ENCODE results near the gene ZBTB20.

ZBTB20 gene

DNA sequence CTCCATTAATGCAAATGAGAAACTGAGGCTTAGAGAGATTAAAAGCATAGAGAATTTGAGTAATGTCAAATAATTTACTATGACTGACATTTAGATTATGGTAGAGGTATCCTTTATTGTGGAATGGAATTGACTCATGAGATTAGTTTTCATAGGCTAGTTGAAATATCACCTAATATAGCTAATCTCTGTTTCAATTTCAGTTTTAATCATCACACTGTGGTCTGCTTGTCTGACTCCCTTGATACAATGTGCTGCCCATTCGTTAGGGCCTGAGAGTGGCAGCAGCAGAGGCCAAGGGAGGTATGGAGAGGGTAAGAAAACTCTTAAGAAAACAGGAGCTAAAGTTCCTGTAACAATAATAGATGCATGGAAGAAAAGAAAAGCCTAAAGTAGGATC lies 13.2 kb upstream of the ZBTB20 start:
- TF ChIP-seq POLR2AphosphoS5 (IDR thresholded peaks at IDR 0.05; ENCODE audit: low read depth) (no peak), SPI1 (IDR thresholded peaks at IDR 0.05; ENCODE audit: borderline replicate concordance, low read depth) (no peak), GABPA (IDR thresholded peaks at IDR 0.05; ENCODE audit: low read depth) (no peak)
- TF ChIP-seq, protein P1, sequence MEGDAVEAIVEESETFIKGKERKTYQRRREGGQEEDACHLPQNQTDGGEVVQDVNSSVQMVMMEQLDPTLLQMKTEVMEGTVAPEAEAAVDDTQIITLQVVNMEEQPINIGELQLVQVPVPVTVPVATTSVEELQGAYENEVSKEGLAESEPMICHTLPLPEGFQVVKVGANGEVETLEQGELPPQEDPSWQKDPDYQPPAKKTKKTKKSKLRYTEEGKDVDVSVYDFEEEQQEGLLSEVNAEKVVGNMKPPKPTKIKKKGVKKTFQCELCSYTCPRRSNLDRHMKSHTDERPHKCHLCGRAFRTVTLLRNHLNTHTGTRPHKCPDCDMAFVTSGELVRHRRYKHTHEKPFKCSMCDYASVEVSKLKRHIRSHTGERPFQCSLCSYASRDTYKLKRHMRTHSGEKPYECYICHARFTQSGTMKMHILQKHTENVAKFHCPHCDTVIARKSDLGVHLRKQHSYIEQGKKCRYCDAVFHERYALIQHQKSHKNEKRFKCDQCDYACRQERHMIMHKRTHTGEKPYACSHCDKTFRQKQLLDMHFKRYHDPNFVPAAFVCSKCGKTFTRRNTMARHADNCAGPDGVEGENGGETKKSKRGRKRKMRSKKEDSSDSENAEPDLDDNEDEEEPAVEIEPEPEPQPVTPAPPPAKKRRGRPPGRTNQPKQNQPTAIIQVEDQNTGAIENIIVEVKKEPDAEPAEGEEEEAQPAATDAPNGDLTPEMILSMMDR (IDR thresholded peaks at IDR 0.05; ENCODE audit: insufficient read depth, low read length): no peak
- TF ChIP-seq, protein P2, sequence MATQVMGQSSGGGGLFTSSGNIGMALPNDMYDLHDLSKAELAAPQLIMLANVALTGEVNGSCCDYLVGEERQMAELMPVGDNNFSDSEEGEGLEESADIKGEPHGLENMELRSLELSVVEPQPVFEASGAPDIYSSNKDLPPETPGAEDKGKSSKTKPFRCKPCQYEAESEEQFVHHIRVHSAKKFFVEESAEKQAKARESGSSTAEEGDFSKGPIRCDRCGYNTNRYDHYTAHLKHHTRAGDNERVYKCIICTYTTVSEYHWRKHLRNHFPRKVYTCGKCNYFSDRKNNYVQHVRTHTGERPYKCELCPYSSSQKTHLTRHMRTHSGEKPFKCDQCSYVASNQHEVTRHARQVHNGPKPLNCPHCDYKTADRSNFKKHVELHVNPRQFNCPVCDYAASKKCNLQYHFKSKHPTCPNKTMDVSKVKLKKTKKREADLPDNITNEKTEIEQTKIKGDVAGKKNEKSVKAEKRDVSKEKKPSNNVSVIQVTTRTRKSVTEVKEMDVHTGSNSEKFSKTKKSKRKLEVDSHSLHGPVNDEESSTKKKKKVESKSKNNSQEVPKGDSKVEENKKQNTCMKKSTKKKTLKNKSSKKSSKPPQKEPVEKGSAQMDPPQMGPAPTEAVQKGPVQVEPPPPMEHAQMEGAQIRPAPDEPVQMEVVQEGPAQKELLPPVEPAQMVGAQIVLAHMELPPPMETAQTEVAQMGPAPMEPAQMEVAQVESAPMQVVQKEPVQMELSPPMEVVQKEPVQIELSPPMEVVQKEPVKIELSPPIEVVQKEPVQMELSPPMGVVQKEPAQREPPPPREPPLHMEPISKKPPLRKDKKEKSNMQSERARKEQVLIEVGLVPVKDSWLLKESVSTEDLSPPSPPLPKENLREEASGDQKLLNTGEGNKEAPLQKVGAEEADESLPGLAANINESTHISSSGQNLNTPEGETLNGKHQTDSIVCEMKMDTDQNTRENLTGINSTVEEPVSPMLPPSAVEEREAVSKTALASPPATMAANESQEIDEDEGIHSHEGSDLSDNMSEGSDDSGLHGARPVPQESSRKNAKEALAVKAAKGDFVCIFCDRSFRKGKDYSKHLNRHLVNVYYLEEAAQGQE (IDR thresholded peaks at IDR 0.05; ENCODE audit: insufficient replicate concordance, low read depth): no peak
- no peak overlapping the region for H3K4me3 ChIP-seq (replicated peaks; ENCODE audit: insufficient read depth, low read length)
- no peak for DNase-seq (ENCODE audit: low read depth in 1 of 2, low spot score in 1 of 2)
- H3K27ac ChIP-seq (replicated peaks): no peak overlapping the region
- no peaks in the 10 kb centered on the region for H3K27me3 ChIP-seq (ENCODE audit: insufficient read depth, poor library complexity, severe bottlenecking)

DNA sequence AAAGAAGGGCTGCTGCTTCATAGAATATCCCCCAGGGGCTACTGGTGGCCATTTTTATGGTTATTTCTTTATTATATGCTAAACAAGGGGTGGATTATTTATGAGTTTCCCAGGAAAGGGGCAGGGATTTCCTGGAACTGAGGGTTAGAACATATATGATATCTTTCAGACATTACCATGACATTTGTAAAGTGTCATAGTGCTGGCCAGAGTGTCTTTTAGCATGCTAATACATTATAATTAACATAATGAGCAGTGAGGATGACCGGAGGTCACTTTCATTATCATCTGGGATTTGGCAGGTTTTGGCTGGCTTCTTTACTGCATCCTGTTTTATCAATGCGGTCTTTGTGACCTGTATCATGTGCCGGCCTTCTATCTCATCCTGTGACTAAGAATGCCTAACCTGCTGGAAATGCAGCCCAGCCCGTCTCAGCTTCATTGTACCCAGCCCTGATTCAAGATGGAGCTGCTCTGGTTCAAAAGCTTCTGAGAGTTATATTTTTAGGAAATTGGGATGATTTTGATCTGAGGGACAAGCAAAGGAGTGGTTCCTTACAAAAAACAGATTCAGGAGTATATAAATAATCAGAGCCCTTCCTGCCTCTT lies 9.1 kb upstream of the ZBTB20 start:
- no peak for DNase-seq (ENCODE audit: low read depth in 1 of 2, low spot score in 1 of 2)
- Histone ChIP-seq H3K27ac (replicated peaks) (no peak overlapping the region), H3K27me3 (ENCODE audit: insufficient read depth, poor library complexity, severe bottlenecking) (no peaks in the 10 kb centered on the region), H3K4me3 (replicated peaks; ENCODE audit: insufficient read depth, low read length) (no peak overlapping the region)
- TF ChIP-seq, protein P2 (IDR thresholded peaks at IDR 0.05; ENCODE audit: insufficient replicate concordance, low read depth): no peak

DNA sequence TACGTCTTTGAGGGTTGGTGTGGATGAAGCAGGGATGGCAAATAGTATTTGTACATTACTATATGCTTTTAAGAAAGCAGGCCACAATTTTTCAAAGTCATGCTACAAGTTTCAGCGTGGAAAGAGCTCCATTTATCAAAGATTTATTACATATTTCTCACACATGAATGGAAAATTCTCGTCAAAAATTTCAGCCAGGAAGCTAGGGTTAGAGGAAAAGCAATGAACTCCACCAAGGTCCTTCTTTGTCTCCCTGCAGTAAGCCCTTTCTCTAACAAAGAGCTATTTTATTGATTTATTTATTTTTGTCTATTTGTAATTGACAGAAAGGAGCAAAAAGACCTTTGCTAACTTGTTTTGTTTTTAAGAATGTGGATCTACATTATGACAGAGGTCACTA lies 7.5 kb upstream of the ZBTB20 start:
- no peak for DNase-seq (ENCODE audit: low read depth in 1 of 2, low spot score in 1 of 2)
- Histone ChIP-seq H3K27me3 (ENCODE audit: insufficient read depth, poor library complexity, severe bottlenecking) (no peaks in the 10 kb centered on the region), H3K27ac (replicated peaks) (no peak overlapping the region), H3K4me3 (replicated peaks; ENCODE audit: insufficient read depth, low read length) (no peak overlapping the region)
- no peak for TF ChIP-seq POLR2AphosphoS5 (IDR thresholded peaks at IDR 0.05; ENCODE audit: low read depth)

DNA sequence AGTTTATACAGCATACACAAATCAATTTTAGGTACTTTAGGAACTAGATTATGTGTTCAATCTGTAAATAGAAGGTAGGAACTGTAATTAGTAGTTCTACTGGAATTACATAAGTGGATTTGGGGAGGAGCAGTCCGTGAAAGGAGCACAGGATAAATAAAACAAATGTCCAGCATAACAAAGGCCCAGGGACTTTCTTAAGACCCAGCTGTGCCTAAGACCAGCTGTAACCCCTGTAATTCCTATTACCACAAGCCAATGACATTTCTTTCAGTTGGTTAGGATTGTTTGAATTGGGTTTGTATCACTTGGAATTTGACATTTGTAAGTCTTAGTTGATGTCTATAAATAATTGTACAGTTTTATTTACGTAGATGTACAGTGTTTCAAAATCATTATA lies 4.8 kb upstream of the ZBTB20 start:
- Histone ChIP-seq H3K27ac (replicated peaks) (no peak overlapping the region), H3K27me3 (ENCODE audit: insufficient read depth, poor library complexity, severe bottlenecking) (no peaks in the 10 kb centered on the region), H3K4me3 (replicated peaks; ENCODE audit: insufficient read depth, low read length) (no peak overlapping the region)
- no peak for DNase-seq (ENCODE audit: low read depth in 1 of 2, low spot score in 1 of 2)
- no peak for TF ChIP-seq GABPA (IDR thresholded peaks at IDR 0.05; ENCODE audit: low read depth)
- TF ChIP-seq, protein P1 (IDR thresholded peaks at IDR 0.05; ENCODE audit: insufficient read depth, low read length): no peak

DNA sequence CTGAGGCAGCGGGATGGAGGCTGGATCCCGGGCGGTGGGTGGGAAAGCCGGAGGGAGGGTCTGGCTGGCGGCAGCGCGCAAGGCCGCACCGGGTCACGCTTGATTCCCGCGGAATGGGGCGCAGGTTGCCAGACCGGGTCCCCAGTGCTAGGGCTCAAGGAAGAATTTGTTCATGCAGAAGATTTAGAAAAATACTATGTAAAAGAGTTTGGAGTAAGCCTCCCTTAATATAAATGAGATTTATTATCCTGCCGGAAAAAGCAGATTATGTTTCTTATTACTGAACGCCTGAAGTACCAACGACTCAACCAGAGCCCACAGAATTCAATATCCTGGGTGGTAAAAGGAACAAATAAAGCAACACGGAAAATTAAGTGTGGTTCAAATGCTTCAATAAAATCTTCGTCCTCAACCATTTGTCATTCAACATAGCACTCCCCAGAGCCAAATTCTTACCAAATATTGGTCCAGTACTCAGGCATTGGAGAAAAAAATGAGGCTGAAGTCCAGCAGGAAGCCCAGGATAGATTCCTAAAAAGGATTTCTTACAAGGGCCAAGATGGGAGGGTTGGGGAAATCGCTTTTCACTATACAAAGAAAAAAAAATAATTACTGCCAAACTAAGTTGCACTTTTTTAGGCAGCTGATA lies 1.2 kb upstream of the ZBTB20 start:
- Histone ChIP-seq H3K27me3 (ENCODE audit: insufficient read depth, poor library complexity, severe bottlenecking) (no peaks in the 10 kb centered on the region), H3K27ac (replicated peaks) (peak overlapping the region; percentile 94), H3K4me3 (replicated peaks; ENCODE audit: insufficient read depth, low read length) (peak overlapping the region; percentile 77)
- TF ChIP-seq POLR2AphosphoS5 (IDR thresholded peaks at IDR 0.05; ENCODE audit: low read depth) (no peak), GABPA (IDR thresholded peaks at IDR 0.05; ENCODE audit: low read depth) (no peak), SPI1 (IDR thresholded peaks at IDR 0.05; ENCODE audit: borderline replicate concordance, low read depth) (no peak)
- TF ChIP-seq, protein P1 (IDR thresholded peaks at IDR 0.05; ENCODE audit: insufficient read depth, low read length): no peak
- TF ChIP-seq, protein P2 (IDR thresholded peaks at IDR 0.05; ENCODE audit: insufficient replicate concordance, low read depth): no peak
- DNase-seq (ENCODE audit: low read depth in 1 of 2, low spot score in 1 of 2): no peak
